Sigmoid colon (tissue), 4 donors: ENCODE measurements around the gene BDNF.

ENCODE experiments used
- POLR2A ChIP-seq, 2 donors: fragments of 450-650 bp; IDR thresholded peaks; one replicate each; pipeline ENCODE4 v1.6.1; 2016; ENCODE audit warnings: antibody characterized with exemption in 2 of 2, mild to moderate bottlenecking in 2 of 2, moderate library complexity in 2 of 2
- POLR2AphosphoS5 ChIP-seq, 4 donors: sonication (generic); formaldehyde crosslinking; IDR thresholded peaks; one replicate each; pipeline ENCODE4 v1.6.1; 2017; ENCODE audit warnings: antibody characterized with exemption in 4 of 4
- TF ChIP-seq, protein P1 (sequence below), 4 experiments: fragments of 450-650 bp in 3 of 4; fragments of 200-600 bp in 1 of 4; IDR thresholded peaks; one replicate each; pipeline ENCODE4 v1.5.1; 2016 to 2019; ENCODE audit warnings: antibody characterized with exemption in 4 of 4, mild to moderate bottlenecking in 3 of 4, moderate library complexity in 2 of 4

- TF ChIP-seq POLR2A (IDR thresholded peaks at IDR 0.05) = no peak
- TF ChIP-seq, protein P1, sequence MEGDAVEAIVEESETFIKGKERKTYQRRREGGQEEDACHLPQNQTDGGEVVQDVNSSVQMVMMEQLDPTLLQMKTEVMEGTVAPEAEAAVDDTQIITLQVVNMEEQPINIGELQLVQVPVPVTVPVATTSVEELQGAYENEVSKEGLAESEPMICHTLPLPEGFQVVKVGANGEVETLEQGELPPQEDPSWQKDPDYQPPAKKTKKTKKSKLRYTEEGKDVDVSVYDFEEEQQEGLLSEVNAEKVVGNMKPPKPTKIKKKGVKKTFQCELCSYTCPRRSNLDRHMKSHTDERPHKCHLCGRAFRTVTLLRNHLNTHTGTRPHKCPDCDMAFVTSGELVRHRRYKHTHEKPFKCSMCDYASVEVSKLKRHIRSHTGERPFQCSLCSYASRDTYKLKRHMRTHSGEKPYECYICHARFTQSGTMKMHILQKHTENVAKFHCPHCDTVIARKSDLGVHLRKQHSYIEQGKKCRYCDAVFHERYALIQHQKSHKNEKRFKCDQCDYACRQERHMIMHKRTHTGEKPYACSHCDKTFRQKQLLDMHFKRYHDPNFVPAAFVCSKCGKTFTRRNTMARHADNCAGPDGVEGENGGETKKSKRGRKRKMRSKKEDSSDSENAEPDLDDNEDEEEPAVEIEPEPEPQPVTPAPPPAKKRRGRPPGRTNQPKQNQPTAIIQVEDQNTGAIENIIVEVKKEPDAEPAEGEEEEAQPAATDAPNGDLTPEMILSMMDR (IDR thresholded peaks at IDR 0.05) = no peak
- no peak for TF ChIP-seq POLR2AphosphoS5 (IDR thresholded peaks at IDR 0.05)
Observed at GRCh38 chr11:27679136-27680015, 20.9 kb downstream of the BDNF start.
